ENCODE measurements around the gene ST3GAL4. TPM values are rescaled to one million over a fixed set of nuclear protein-coding genes. Genes with fewer than 3 reads are reported as not detected.

Gene ST3GAL4
- total RNA-seq, 4 donors from 2014 or later: 40.0 to 52.4 (median 40.5) TPM

- 85% methylated on average over 5 of the region's 5 CpGs for WGBS
- TF ChIP-seq EP300 (IDR thresholded peaks at IDR 0.05) (no peak), POLR2A (IDR thresholded peaks at IDR 0.05; ENCODE audit: low read depth) (no peak)
- no peaks in the 10 kb centered on the region for H3K27me3 ChIP-seq
- no peaks in the 10 kb centered on the region for H3K9me3 ChIP-seq
- peaks cover 0 to 16% (median 8%) of the 10 kb centered on the region in 4 donors for H3K4me1 ChIP-seq
- H3K36me3 ChIP-seq: peaks cover 0 to 29% (median 25%) of the 10 kb centered on the region in 4 donors
- intact Hi-C loops (cut with DNase I): no loop called here
- no peak for DNase-seq (ENCODE audit: extremely low spot score)
- no peak overlapping the region for H3K4me3 ChIP-seq
- H3K27ac ChIP-seq (replicated peaks in 1 of 4): no peak overlapping the region
These were observed 48.9 kb downstream of the ST3GAL4 start for GRCh38 chr11:126404367-126404766.

GRCh38 chr11:126405374-126405773 is 49.9 kb downstream of the ST3GAL4 start:
- no peak for DNase-seq (ENCODE audit: extremely low spot score)
- no peak overlapping the region for H3K4me3 ChIP-seq
- H3K36me3 ChIP-seq: peaks cover 0 to 34% (median 31%) of the 10 kb centered on the region in 4 donors
- TF ChIP-seq POLR2A (IDR thresholded peaks at IDR 0.05; ENCODE audit: low read depth): no peak
- no peak for TF ChIP-seq POLR2AphosphoS5 (IDR thresholded peaks at IDR 0.05)
- no peak for TF ChIP-seq EP300 (IDR thresholded peaks at IDR 0.05)
- no peak for TF ChIP-seq CTCF (IDR thresholded peaks at IDR 0.05)
- 93% methylated on average over 3 of the region's 3 CpGs for WGBS
- no peaks in the 10 kb centered on the region for H3K27me3 ChIP-seq
- H3K9me3 ChIP-seq: no peaks in the 10 kb centered on the region
- peak overlapping the region in 1 of 4 donors; percentile 10 for H3K27ac ChIP-seq (replicated peaks in 1 of 4)
- intact Hi-C loops (cut with DNase I): no loop called here
- H3K4me1 ChIP-seq: peaks cover 7 to 19% (median 14%) of the 10 kb centered on the region in 4 donors

GRCh38 chr11:126405906-126406305 is 50.4 kb downstream of the ST3GAL4 start:
- H3K4me1 ChIP-seq: peaks cover 12 to 24% (median 19%) of the 10 kb centered on the region in 4 donors

GRCh38 chr11:126406368-126406767 is 50.9 kb downstream of the ST3GAL4 start:
- WGBS: 95% methylated on average over 7 of the region's 8 CpGs
- no peaks in the 10 kb centered on the region for H3K27me3 ChIP-seq
- peaks cover 17 to 29% (median 24%) of the 10 kb centered on the region in 4 donors for H3K4me1 ChIP-seq
- peaks cover 0 to 34% (median 32%) of the 10 kb centered on the region in 4 donors for H3K36me3 ChIP-seq
- TF ChIP-seq EP300 (IDR thresholded peaks at IDR 0.05): no peak
- no peak for TF ChIP-seq POLR2AphosphoS5 (IDR thresholded peaks at IDR 0.05)
- no peak for TF ChIP-seq POLR2A (IDR thresholded peaks at IDR 0.05; ENCODE audit: low read depth)
- no peak for TF ChIP-seq CTCF (IDR thresholded peaks at IDR 0.05)
- DNase-seq (ENCODE audit: extremely low spot score): no peak
- intact Hi-C loops (cut with DNase I): no loop called here
- H3K27ac ChIP-seq (replicated peaks in 1 of 4): peak overlapping the region in 1 of 4 donors; percentile 10
- H3K9me3 ChIP-seq: no peaks in the 10 kb centered on the region
- no peak overlapping the region for H3K4me3 ChIP-seq

More at GRCh38 chr11:126405906-126406305, 50.4 kb downstream of the ST3GAL4 start:
- H3K4me3 ChIP-seq: no peak overlapping the region
- no peak for TF ChIP-seq POLR2A (IDR thresholded peaks at IDR 0.05; ENCODE audit: low read depth)
- TF ChIP-seq POLR2AphosphoS5 (IDR thresholded peaks at IDR 0.05): no peak
- TF ChIP-seq CTCF (IDR thresholded peaks at IDR 0.05): no peak
- TF ChIP-seq EP300 (IDR thresholded peaks at IDR 0.05): no peak
- H3K27me3 ChIP-seq: no peaks in the 10 kb centered on the region
- no peaks in the 10 kb centered on the region for H3K9me3 ChIP-seq
- peak overlapping the region in 1 of 4 donors; percentile 10 for H3K27ac ChIP-seq (replicated peaks in 1 of 4)
- DNase-seq (ENCODE audit: extremely low spot score): no peak
- 94% methylated on average over 7 of the region's 7 CpGs for WGBS
- intact Hi-C loops (cut with DNase I): no loop called here
- H3K36me3 ChIP-seq: peaks cover 0 to 34% (median 31%) of the 10 kb centered on the region in 4 donors

- TF ChIP-seq CTCF (IDR thresholded peaks at IDR 0.05) (no peak), POLR2A (IDR thresholded peaks at IDR 0.05; ENCODE audit: low read depth) (no peak), POLR2AphosphoS5 (IDR thresholded peaks at IDR 0.05) (no peak), EP300 (IDR thresholded peaks at IDR 0.05) (no peak)
- intact Hi-C loops (cut with DNase I): no loop called here
- H3K27ac ChIP-seq (replicated peaks in 1 of 4): peak overlapping the region in 1 of 4 donors; percentile 3
- H3K36me3 ChIP-seq: peaks cover 0 to 41% (median 32%) of the 10 kb centered on the region in 4 donors
- H3K4me3 ChIP-seq: no peak overlapping the region
- 82% methylated on average over 11 of the region's 12 CpGs for WGBS
- no peaks in the 10 kb centered on the region for H3K27me3 ChIP-seq
- H3K9me3 ChIP-seq: no peaks in the 10 kb centered on the region
- peaks cover 24 to 32% (median 30%) of the 10 kb centered on the region in 4 donors for H3K4me1 ChIP-seq
- DNase-seq (ENCODE audit: extremely low spot score): no peak
These were observed 51.6 kb downstream of the ST3GAL4 start for GRCh38 chr11:126407101-126407521.
